DMS153 treated with DMSO at 0.1 percent for 48 hours (cell line): ENCODE data around the gene WIPF3.
"Not testable (repeated sequence)": the region's sequence is repeated elsewhere in the genome, so short reads cannot be mapped to it uniquely, and the experiment has no call there.

Experiments
- DNase-seq: peaks from one replicate; lab custom pipeline; 2025; ENCODE audit not compliant: unreplicated experiment; lab: John Stamatoyannopoulos, UW

The WIPF3 gene

DNA sequence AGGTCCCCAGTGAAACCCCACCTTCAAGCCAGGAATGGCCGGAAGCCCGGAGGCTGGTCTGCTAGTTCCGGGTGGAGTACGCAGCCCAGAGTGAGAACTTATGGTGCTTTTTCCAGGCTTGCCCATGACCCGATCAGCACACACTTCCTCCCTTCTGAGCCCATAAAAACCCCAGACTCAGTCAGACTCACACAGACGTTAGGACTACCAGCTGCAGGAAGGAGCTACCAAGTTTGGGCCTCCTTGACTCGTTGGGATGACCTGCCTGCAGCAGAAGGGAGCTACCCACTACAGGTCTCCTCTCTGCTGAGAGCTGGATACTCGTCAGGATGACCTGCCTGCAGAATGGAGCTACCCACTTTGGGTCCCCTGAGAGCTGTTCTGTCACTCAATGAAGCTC lies 144.2 kb downstream of the WIPF3 start:
- no peak for DNase-seq

DNA sequence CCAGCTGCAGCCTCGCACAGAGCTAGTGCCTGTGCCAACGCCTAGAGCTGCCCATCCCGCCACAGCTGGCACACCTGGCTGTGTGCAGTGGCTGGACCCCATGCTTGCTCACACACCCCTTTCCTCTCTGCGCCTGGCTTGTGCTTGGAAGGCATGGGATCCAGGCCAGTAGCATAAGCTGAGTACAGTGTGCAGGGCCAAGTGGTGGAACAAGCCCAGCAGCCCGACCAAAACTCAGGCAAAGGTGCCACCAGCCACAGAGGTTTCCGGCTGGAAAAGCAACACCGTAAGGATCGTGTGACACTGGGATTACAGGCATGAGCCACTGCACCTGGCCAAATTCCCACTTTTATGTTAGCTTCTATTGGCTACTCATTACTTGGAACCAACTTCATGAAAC lies 144.9 kb downstream of the WIPF3 start:
- DNase-seq: no peak

DNA sequence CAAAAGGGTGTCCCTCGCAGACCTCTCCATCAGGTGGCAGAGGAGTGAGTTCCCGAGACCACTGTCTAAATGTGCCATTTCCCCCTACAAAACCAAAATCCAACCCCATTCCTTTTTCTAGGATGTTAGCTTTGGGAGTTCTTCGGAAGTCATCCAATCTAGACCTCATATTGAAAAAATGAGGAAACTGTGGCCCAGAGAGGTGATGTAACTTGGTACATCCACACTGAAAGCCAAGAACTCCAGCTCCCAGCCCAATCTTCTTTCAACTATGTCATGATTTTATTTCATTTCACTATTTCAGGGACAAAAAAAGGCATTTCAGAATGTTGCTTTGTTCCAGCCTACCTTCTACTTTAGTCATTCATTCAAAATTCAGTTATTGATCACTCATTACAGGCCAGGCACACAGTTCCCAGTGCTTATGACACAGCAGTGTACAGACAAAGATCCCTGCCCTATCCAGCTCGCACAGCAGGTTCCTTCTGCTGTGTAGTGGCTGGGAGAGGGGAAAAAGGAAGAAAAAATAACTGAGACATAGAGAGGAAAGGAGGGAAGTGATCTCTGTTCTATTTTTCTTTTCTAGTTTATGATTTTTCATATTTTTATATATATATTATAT lies 147.5 kb downstream of the WIPF3 start:
- no peak for DNase-seq

DNA sequence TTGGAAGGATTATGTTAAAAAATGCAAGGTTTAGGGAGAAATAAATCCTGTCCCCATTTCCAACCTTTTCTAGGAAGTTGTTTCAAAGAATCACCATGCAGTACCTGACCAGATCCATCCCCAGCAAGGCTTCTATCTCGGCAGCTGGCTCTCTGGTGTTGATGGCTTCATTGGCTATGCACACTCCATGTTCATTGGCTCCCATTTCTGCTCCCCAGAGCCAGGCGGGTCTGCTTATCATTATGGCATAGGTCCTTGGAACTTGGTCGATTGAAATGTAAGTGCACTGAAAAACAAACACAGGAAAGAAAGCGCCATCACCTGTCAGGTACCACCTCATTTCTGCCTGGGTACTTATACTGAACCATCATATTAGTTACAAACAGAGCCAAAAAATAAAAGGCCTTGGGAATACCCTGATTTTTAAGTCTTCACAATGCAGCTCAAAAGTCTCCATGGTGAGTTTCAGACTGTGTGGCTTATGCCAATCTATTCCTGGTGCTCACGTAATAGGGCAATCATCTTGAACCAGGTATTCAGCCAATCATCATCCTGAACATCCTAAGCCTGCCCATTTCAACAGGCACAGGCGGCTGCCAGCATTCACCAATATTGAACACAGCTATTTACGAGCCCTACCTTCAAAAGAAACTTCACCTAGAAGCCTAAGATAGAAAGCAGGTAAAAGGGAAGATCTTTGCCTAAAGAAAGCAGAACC lies 148.9 kb downstream of the WIPF3 start:
- no peak for DNase-seq

DNA sequence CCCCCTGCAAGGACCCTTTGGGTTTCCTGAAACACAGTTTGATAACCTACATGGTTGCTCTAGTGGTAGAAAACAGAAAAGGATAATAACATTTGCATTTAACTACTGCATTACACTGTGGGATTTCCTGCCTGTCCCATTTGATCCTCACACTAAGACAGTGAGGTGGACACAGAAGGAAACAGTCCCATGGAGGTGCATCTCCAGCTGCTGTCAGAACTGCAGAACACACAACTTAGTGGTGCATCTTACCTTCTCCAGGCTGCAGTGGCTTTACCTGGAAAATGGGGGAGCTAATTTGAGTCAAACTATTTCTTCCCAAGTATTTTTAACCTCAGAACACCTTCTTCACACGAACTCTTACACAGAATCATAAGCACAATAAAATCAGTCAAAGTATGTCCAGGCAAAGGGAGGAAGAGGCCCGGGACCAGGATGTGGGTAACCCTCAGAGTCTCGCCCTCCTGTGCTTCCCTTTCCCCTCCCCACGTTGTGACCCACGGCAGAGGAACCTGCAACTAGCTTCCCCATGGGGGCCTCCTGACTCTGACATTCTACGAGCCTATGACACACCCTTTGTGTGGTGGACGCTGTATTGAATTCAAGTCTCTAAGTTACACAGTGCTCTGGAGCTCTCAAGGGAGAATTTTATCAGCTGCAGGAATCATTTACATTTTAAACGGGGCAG lies 149.6 kb downstream of the WIPF3 start:
- DNase-seq: no peak

DNA sequence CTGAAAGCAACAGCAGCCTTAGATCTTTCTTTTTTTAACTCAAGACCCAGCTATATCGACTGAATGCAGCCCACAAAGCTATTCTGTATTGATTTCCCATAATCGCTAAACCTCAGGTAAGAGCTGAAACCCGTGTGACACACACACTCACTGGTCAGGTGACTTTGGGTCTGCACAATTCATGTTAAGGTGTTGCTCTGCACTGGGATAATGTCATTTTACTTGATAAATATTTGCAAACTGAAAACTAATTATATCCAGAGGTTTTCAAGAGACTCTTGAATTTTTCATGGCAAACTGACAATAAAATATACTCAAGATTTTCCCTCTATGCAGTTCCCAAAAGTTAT lies 150.2 kb downstream of the WIPF3 start:
- DNase-seq: no peak

DNA sequence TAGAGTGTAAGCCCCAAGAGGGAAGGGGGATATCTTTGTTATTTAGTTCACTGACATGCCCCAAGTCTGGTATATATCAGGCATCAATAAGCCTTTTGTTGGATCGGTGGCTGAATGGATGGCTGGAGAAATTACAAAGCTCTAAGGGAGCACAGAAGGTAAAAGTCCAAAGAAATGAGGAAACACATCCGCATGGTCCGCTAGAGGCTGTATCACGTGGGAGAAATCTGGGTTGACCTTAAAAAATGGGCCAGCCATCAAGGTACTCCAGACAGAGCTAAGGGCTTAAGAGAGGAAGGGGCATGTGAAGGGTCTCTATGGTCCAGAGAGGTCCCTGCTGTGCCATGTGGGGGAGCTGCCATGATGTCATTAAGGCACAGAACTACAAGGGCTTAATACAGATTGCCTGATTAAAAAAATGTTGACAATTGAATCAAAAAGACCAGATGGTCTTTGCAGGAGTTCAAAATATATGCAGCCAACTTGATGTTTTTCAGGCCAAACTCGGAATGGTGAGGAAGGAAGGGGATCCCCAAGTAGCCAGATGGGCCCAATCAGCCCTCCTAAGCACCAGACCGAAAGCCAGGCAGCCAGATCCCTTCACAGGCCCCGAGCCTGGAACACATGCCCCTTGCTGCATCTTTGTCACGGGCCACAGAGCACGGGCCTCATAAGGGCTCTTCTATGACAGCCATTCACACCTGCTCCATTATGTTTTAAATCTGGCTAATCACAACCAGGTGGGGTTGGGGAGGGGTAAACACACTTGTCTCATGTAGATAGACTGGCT lies 151.4 kb downstream of the WIPF3 start:
- no peak for DNase-seq

DNA sequence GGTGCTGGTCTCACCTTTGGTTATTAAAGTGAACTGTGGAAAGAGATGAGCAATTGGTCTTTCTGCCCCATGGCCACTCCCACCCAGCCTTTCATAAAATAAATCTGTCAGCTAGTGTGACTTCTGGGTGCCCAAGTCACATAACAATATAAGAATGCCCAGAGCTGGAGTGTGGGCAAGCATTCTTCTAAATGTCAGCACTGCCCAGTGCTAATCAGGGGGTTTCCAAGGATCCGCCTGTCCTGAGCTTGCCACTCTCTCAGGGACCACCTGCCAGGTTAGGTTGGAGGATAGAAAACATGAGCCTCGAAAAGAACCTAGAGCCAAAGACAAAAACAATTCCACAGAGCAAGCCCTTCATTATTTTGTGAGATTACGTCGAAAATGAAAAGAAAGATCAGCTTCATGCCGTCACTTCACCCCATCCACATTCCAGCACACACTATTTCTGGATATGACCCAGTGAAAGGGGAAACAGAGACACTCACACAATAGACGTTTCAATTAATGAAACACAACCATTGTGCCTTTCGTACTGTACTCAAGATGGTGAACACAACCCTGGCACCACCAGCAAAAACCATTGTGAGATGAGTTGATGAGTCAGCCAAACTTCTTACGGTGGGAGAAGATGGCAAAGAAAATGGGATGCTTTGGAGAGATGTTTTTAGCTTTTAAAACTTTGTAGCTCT lies 152.5 kb downstream of the WIPF3 start:
- DNase-seq: no peak

DNA sequence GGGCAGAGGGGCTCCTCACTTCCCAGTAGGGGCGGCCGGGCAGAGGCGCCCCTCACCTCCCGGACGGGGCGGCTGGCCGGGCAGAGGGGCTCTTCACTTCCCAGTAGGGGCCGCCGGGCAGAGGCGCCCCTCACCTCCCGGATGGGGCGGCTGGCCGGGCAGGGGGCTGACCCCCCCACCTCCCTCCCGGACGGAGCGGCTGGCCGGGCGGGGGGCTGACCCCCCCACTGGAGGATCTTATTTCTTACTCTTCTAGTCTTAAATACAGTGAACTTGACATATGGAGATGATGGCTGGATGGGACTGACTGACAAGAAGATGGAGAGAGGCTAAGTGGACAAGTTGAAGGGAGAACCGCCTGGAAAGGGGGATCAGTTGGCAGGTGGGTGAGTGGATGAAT lies 155.3 kb downstream of the WIPF3 start:
- not testable (repeated sequence) for DNase-seq

DNA sequence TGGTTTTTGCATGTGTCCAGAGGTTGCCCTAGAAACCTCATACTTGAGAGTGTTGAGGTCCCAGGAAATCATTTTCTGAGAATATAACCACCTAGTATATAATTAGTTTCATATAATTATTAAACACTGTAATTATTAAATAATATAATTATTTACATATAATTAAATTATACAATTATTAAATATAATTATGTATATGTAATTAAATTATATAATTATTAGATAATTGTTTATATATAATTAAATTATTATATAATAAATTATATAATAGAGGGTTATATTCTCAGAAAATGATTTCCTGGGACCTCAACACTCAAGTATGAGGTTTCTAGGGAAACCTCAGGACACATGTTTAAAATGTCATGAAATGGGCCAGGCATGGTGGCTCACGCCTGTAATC lies 155.7 kb downstream of the WIPF3 start:
- DNase-seq: no peak

DNA sequence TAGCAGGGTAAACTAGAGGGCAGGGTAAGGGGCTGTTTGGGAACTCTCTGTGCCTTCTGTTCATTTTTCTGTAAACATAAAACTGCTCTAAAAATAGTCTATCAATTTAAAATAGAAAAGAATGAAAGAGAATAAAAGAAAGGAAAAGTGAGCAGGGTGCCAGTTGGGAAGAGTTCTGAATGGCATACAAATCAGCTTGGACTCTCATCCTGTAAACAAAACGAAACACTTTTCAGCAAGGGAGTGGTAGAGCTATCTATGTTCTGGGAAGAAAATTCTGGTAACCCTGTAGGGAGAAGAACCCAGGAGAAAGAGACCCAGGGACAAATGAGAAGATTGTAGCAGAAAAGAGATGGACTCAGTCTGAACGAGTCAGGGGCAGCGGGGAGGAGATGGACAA lies 158.7 kb downstream of the WIPF3 start:
- no peak for DNase-seq
